ENCODE data around the gene ZNF600.
"Not testable (repeated sequence)": the region's sequence is repeated elsewhere in the genome, so short reads cannot be mapped to it uniquely, and the experiment has no call there.

The ZNF600 gene

DNA sequence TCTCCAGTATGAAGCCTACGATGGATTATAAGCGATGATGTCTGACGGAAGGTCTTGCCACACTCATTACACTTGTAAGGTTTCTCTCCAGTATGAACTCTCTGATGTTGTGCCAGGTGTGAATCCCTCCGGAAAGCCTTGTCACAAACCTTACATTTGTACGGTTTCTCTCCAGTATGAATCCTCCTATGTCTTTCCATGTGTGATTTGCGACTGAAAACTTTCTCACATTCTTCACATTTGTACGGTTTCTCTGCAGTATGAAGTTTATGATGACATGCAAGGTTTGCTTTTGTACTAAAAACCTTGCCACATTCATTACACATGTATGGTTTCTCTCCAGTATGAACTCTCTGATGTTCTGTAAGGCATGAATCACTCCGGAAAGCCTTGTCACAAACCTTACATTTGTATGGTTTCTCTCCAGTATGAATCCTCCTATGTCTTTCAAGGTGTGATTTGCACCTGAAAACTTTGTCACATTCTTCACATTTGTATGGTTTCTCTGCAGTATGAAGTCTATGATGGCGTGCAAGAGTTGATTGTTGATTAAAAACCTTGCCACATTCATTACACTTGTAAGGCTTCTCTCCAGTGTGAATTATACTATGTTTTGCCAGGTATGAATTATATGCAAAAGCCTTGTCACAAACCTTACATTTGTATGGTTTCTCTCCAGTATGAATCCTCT lies 13.5 kb upstream of the ZNF600 start:
- peaks cover 28 to 44% of the 10 kb centered on the region in 2 donors for H3K36me3 ChIP-seq (ENCODE audit: control insufficient read depth in 2 of 2, insufficient read depth in 2 of 2, low read length in 2 of 2)
- H3K27me3 ChIP-seq (ENCODE audit: control insufficient read depth in 2 of 2, insufficient read depth in 2 of 2, low read length in 2 of 2); H3K9ac ChIP-seq (ENCODE audit: low read depth in 1 of 2, low read length in 2 of 2); H3K27ac ChIP-seq (ENCODE audit: low read depth in 2 of 2, low read length in 2 of 2); H3K4me1 ChIP-seq (ENCODE audit: control insufficient read depth in 2 of 2, insufficient read depth in 2 of 2, low read length in 2 of 2): not testable (repeated sequence)
- H3K9me3 ChIP-seq (ENCODE audit: control insufficient read depth in 2 of 2, low read length in 2 of 2) = peaks cover 68 to 70% of the 10 kb centered on the region in 2 donors
- H3K4me3 ChIP-seq (ENCODE audit: low read length in 2 of 2) = peak overlapping the region in 1 of 2 donors; percentile 6

DNA sequence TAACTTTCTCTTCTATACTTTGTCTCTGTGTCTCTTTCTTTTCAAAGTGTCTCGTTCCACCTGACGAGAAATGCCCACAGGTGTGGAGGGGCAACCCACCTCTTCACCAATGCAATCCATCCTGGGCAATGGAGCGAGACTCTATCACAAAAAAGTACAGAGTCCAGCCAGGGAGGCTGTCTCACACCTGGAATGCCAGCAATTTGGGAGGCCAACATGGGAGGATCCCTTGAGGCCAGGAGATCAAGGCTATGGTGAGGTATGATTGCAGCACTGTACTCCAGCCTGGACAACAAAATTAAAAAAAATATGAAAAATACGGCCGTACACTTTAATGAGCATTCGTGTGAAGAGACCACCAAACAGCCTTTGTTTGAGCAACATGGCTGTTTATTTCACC lies 2.8 kb upstream of the ZNF600 start:
- no peaks in the 10 kb centered on the region for H3K36me3 ChIP-seq (ENCODE audit: control insufficient read depth in 2 of 2, insufficient read depth in 2 of 2, low read length in 2 of 2)
- peaks cover 0 to 3% of the 10 kb centered on the region in 2 donors for H3K9me3 ChIP-seq (ENCODE audit: control insufficient read depth in 2 of 2, low read length in 2 of 2)
- no peaks in the 10 kb centered on the region for H3K27me3 ChIP-seq (ENCODE audit: control insufficient read depth in 2 of 2, insufficient read depth in 2 of 2, low read length in 2 of 2)
- no peak overlapping the region for H3K9ac ChIP-seq (ENCODE audit: low read depth in 1 of 2, low read length in 2 of 2)
- H3K27ac ChIP-seq (ENCODE audit: low read depth in 2 of 2, low read length in 2 of 2) = no peak overlapping the region
- H3K4me1 ChIP-seq (ENCODE audit: control insufficient read depth in 2 of 2, insufficient read depth in 2 of 2, low read length in 2 of 2) = peaks cover 0 to 5% of the 10 kb centered on the region in 2 donors
- H3K4me3 ChIP-seq (ENCODE audit: low read length in 2 of 2) = no peak overlapping the region

DNA sequence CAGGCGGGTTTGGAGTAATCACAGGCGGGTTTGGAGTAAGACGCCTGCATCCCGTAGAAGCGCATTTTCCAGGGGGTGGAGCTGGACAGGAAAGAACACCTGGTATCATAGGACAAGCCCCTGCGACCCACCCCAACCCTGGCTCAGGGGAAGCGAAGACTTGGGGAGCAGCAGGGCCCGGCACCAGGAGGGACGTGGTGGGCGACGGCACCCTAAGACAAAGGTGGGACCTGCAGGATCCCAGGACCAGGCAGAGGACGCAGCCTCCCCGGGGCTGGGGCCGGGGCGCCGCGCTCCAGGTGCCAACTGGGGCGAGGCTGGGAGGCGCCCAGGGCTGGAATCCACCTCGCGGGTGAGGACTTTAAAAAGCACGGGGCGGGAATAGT lies 520 bp downstream of the ZNF600 start:
- H3K27me3 ChIP-seq (ENCODE audit: control insufficient read depth in 2 of 2, insufficient read depth in 2 of 2, low read length in 2 of 2) = no peaks in the 10 kb centered on the region
- peak overlapping the region; percentile 77 to 80 for H3K27ac ChIP-seq (ENCODE audit: low read depth in 2 of 2, low read length in 2 of 2)
- H3K4me3 ChIP-seq (ENCODE audit: low read length in 2 of 2) = peak overlapping the region; percentile 94 to 95
- peaks cover 0 to 3% of the 10 kb centered on the region in 2 donors for H3K36me3 ChIP-seq (ENCODE audit: control insufficient read depth in 2 of 2, insufficient read depth in 2 of 2, low read length in 2 of 2)
- H3K9ac ChIP-seq (ENCODE audit: low read depth in 1 of 2, low read length in 2 of 2) = peak overlapping the region; percentile 83 to 87
- H3K4me1 ChIP-seq (ENCODE audit: control insufficient read depth in 2 of 2, insufficient read depth in 2 of 2, low read length in 2 of 2) = peaks cover 0 to 5% of the 10 kb centered on the region in 2 donors
- no peaks in the 10 kb centered on the region for H3K9me3 ChIP-seq (ENCODE audit: control insufficient read depth in 2 of 2, low read length in 2 of 2)

DNA sequence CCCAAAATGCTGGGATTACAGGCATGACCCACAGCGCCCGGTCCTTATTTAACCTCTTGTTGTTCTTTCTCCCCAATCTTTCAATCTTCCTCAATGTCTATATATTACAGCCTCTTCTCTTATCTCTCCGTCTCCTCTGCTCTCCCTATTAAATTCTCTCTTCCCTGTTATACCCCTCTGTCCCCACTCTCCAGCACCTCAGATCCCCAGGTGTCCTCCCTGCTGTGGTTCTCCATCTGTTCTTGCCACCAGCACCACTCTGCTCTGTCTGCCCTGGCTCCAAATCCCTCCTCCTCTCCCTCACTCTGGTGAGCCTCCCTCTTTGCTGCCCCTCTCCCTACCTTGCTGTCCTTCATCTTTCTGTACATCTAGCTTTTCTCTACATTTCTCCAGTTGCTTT lies 1.1 kb downstream of the ZNF600 start:
- H3K27me3 ChIP-seq (ENCODE audit: control insufficient read depth in 2 of 2, insufficient read depth in 2 of 2, low read length in 2 of 2) = no peaks in the 10 kb centered on the region
- peaks cover 0 to 5% of the 10 kb centered on the region in 2 donors for H3K4me1 ChIP-seq (ENCODE audit: control insufficient read depth in 2 of 2, insufficient read depth in 2 of 2, low read length in 2 of 2)
- no peak overlapping the region for H3K27ac ChIP-seq (ENCODE audit: low read depth in 2 of 2, low read length in 2 of 2)
- peaks cover 0 to 5% of the 10 kb centered on the region in 2 donors for H3K36me3 ChIP-seq (ENCODE audit: control insufficient read depth in 2 of 2, insufficient read depth in 2 of 2, low read length in 2 of 2)
- peak overlapping the region in 1 of 2 donors; percentile 33 for H3K9ac ChIP-seq (ENCODE audit: low read depth in 1 of 2, low read length in 2 of 2)
- no peaks in the 10 kb centered on the region for H3K9me3 ChIP-seq (ENCODE audit: control insufficient read depth in 2 of 2, low read length in 2 of 2)
- peak overlapping the region; percentile 94 to 95 for H3K4me3 ChIP-seq (ENCODE audit: low read length in 2 of 2)

DNA sequence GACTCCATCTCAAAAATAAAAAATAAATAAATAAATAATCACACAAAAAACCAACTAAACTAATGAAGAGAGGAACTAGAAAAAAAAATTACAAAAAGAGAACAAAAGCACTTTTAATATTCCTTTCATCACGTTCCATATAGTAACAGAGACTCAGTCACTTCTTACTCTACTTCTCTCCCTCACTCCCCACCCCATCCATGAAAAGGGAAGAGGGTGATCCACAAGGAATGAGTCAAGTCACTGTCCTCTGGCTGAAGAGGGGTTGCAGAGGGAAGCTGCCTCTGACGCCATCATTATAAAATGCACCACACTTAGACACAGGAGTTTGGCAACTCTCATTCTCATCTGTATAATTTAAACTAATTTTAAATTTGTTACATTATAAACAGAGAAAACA lies 3.7 kb downstream of the ZNF600 start:
- not testable (repeated sequence) for H3K27ac ChIP-seq (ENCODE audit: low read depth in 2 of 2, low read length in 2 of 2); H3K27me3 ChIP-seq (ENCODE audit: control insufficient read depth in 2 of 2, insufficient read depth in 2 of 2, low read length in 2 of 2); H3K9ac ChIP-seq (ENCODE audit: low read depth in 1 of 2, low read length in 2 of 2); H3K4me1 ChIP-seq (ENCODE audit: control insufficient read depth in 2 of 2, insufficient read depth in 2 of 2, low read length in 2 of 2); H3K4me3 ChIP-seq (ENCODE audit: low read length in 2 of 2); H3K9me3 ChIP-seq (ENCODE audit: control insufficient read depth in 2 of 2, low read length in 2 of 2)
- peaks cover 4 to 19% of the 10 kb centered on the region in 2 donors for H3K36me3 ChIP-seq (ENCODE audit: control insufficient read depth in 2 of 2, insufficient read depth in 2 of 2, low read length in 2 of 2)

DNA sequence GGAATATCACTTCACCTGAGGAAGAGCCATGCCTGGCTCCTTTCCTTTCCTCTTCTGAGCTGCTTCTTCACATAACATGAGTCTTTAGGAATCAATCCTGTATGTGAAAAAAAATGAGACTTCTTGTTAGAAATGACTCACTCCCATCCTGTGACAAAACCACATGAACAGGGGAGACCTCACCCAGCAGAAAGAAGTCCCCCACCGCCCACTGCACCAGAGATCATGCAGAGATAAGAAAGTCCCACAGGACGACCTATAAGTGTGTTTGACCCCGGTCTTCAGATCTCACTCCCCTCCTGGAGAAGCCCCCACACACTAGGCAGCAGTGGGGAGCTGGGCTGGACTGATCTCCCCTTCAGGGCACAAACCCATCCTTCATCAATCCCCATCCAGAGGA lies 7.8 kb downstream of the ZNF600 start:
- no peak overlapping the region for H3K27ac ChIP-seq (ENCODE audit: low read depth in 2 of 2, low read length in 2 of 2)
- H3K4me3 ChIP-seq (ENCODE audit: low read length in 2 of 2) = no peak overlapping the region
- H3K27me3 ChIP-seq (ENCODE audit: control insufficient read depth in 2 of 2, insufficient read depth in 2 of 2, low read length in 2 of 2) = no peaks in the 10 kb centered on the region
- H3K9ac ChIP-seq (ENCODE audit: low read depth in 1 of 2, low read length in 2 of 2) = no peak overlapping the region
- H3K36me3 ChIP-seq (ENCODE audit: control insufficient read depth in 2 of 2, insufficient read depth in 2 of 2, low read length in 2 of 2) = peaks cover 19 to 35% of the 10 kb centered on the region in 2 donors
- H3K4me1 ChIP-seq (ENCODE audit: control insufficient read depth in 2 of 2, insufficient read depth in 2 of 2, low read length in 2 of 2) = no peaks in the 10 kb centered on the region
- H3K9me3 ChIP-seq (ENCODE audit: control insufficient read depth in 2 of 2, low read length in 2 of 2) = no peaks in the 10 kb centered on the region

DNA sequence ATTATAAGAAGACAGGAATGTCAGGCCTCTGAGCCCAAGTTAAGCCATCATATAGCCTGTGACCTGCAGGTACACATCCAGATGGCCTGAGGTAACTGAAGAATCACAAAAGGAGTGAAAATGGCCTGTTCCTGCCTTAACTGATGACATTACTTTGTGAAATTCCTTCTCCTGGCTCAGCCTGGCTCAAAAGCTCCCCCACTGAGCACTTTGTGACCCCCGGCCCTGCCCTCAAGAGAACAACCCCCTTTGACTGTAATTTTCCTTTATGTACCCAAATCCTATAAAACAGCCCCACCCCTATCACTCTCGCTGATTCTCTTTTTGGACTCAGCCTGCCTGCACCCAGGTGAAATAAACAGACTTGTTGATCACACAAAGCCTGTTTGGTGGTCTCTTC lies 30.1 kb downstream of the ZNF600 start:
- H3K4me3 ChIP-seq (ENCODE audit: low read length in 2 of 2); H3K9ac ChIP-seq (ENCODE audit: low read depth in 1 of 2, low read length in 2 of 2); H3K9me3 ChIP-seq (ENCODE audit: control insufficient read depth in 2 of 2, low read length in 2 of 2); H3K4me1 ChIP-seq (ENCODE audit: control insufficient read depth in 2 of 2, insufficient read depth in 2 of 2, low read length in 2 of 2); H3K27me3 ChIP-seq (ENCODE audit: control insufficient read depth in 2 of 2, insufficient read depth in 2 of 2, low read length in 2 of 2); H3K36me3 ChIP-seq (ENCODE audit: control insufficient read depth in 2 of 2, insufficient read depth in 2 of 2, low read length in 2 of 2); H3K27ac ChIP-seq (ENCODE audit: low read depth in 2 of 2, low read length in 2 of 2): not testable (repeated sequence)

DNA sequence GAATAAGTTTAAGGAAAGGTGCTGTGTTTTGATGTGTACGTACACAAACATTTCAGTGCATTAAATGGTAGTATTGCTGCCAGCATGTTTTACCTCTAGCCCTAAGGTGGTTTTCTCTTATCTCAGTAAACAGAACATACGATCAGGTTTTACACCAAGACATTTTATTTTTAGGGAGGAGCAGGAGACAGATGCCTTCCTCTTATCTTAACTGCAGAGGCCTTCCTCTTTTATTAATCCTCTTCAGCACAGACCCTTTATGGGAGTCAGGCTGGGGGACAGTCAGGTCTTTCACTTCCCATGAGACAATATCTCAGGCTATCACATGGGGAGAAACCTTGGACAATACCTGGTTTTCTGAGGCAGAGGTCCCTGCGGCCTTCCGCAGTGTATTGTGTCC lies 36.8 kb downstream of the ZNF600 start:
- no peaks in the 10 kb centered on the region for H3K4me1 ChIP-seq (ENCODE audit: control insufficient read depth in 2 of 2, insufficient read depth in 2 of 2, low read length in 2 of 2)
- H3K27me3 ChIP-seq (ENCODE audit: control insufficient read depth in 2 of 2, insufficient read depth in 2 of 2, low read length in 2 of 2) = no peaks in the 10 kb centered on the region
- H3K4me3 ChIP-seq (ENCODE audit: low read length in 2 of 2) = no peak overlapping the region
- no peaks in the 10 kb centered on the region for H3K9me3 ChIP-seq (ENCODE audit: control insufficient read depth in 2 of 2, low read length in 2 of 2)
- H3K36me3 ChIP-seq (ENCODE audit: control insufficient read depth in 2 of 2, insufficient read depth in 2 of 2, low read length in 2 of 2) = no peaks in the 10 kb centered on the region
- H3K9ac ChIP-seq (ENCODE audit: low read depth in 1 of 2, low read length in 2 of 2) = no peak overlapping the region
- H3K27ac ChIP-seq (ENCODE audit: low read depth in 2 of 2, low read length in 2 of 2) = no peak overlapping the region

DNA sequence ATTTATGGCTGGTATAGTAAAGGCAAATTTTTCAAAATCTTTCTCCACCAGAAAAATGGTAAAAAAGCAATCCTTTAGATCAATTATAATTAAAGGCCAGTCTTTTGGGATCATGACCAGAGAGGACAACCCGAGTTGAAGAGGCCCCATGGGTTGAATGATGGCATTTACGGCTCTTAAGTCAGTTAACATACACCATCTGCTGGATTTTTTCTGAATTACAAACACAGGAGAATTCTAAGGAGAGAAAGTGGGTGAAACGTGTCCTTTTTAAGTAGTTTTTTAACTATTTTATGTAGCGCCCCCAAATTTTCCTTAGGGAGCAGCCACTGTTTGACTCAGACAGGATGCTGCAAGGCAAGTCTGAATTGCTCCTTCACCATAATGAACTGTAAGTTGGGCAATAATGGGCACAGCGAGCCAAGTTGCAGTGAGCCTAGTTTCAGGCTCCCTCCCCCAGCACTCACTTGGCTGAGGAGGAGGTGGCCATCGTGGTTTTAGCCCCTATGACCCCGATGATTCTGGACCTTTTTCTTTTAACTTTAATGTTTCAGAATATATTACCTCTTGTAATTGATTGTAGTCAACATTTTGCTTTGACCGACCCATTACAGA lies 38.1 kb downstream of the ZNF600 start:
- no peaks in the 10 kb centered on the region for H3K36me3 ChIP-seq (ENCODE audit: control insufficient read depth in 2 of 2, insufficient read depth in 2 of 2, low read length in 2 of 2)
- no peaks in the 10 kb centered on the region for H3K4me1 ChIP-seq (ENCODE audit: control insufficient read depth in 2 of 2, insufficient read depth in 2 of 2, low read length in 2 of 2)
- no peak overlapping the region for H3K27ac ChIP-seq (ENCODE audit: low read depth in 2 of 2, low read length in 2 of 2)
- no peak overlapping the region for H3K4me3 ChIP-seq (ENCODE audit: low read length in 2 of 2)
- no peaks in the 10 kb centered on the region for H3K27me3 ChIP-seq (ENCODE audit: control insufficient read depth in 2 of 2, insufficient read depth in 2 of 2, low read length in 2 of 2)
- no peak overlapping the region for H3K9ac ChIP-seq (ENCODE audit: low read depth in 1 of 2, low read length in 2 of 2)
- H3K9me3 ChIP-seq (ENCODE audit: control insufficient read depth in 2 of 2, low read length in 2 of 2) = no peaks in the 10 kb centered on the region

DNA sequence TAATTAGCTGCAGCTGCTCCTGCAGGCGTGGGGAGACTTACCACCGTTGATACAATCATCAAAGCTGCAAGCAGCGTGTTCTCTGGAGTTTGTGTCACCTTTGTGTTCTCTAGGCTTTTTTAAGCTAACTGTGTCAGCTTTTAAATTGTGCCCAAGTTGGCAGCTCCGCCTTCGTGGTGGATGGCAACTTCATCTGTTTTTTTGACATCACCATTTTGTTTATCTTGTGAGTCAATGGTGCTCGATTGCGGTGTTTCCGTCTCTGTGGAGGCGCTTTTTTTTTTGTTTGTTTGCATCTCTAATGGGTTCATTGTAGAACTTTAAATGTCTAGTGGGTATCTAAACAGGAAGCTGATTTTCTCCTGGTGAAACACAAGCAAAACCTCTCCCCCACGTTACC lies 40.7 kb downstream of the ZNF600 start:
- not testable (repeated sequence) for H3K9ac ChIP-seq (ENCODE audit: low read depth in 1 of 2, low read length in 2 of 2); H3K4me3 ChIP-seq (ENCODE audit: low read length in 2 of 2); H3K9me3 ChIP-seq (ENCODE audit: control insufficient read depth in 2 of 2, low read length in 2 of 2); H3K27ac ChIP-seq (ENCODE audit: low read depth in 2 of 2, low read length in 2 of 2); H3K4me1 ChIP-seq (ENCODE audit: control insufficient read depth in 2 of 2, insufficient read depth in 2 of 2, low read length in 2 of 2); H3K27me3 ChIP-seq (ENCODE audit: control insufficient read depth in 2 of 2, insufficient read depth in 2 of 2, low read length in 2 of 2); H3K36me3 ChIP-seq (ENCODE audit: control insufficient read depth in 2 of 2, insufficient read depth in 2 of 2, low read length in 2 of 2)
